GM12878 (cell line): Measurements from ENCODE around the gene CTNNBL1. TPM values are rescaled to one million over a fixed set of nuclear protein-coding genes. Genes with fewer than 3 reads are reported as not detected.

Source experiments
- ATAC-seq: fragments of 200-7000 bp; cut with Tn5 transposase; 3 replicates; pipeline ENCODE4 v1.9.1; 2020; ENCODE audit warnings: mild to moderate bottlenecking, moderate library complexity
- BruUV-seq: library from RNA; stranded (reverse); fragments of 400-500 nt; replicated peaks from 2 replicates; lab custom pipeline; 2021; lab: Mats Ljungman, UMichigan
- CTCF ChIA-PET: fragments of 300-600 bp; sonication (Branson Sonifier 250); formaldehyde crosslinking; extraction: SDS; loops from one replicate; lab custom pipeline; 2021; ENCODE audit warnings: inconsistent platforms; lab: Yijun Ruan, JAX
- POLR2A ChIA-PET: fragments of 350-600 bp; formaldehyde crosslinking; extraction: SDS; loops from one replicate; lab custom pipeline; 2021; ENCODE audit warnings: inconsistent platforms; lab: Charles Lee
- RAD21 ChIA-PET: fragments of 300-600 bp; sonication (Branson Sonifier 250); formaldehyde crosslinking; loops from one replicate; lab custom pipeline; 2023; ENCODE audit warnings: antibody characterized with exemption; ENCODE audit not compliant: unreplicated experiment; lab: Charles Lee
- SMC1A ChIA-PET: fragments of 300-600 bp; sonication (Branson Sonifier 250); formaldehyde crosslinking; loops from one replicate; lab custom pipeline; 2023; ENCODE audit not compliant: unreplicated experiment, uncharacterized antibody; lab: Charles Lee
- DNase-seq: peaks from one replicate; pipeline ENCODE4 v3.0.0-alpha.2; 2011; ENCODE audit warnings: low read depth, low spot score
- FAIRE-seq: peaks from 3 replicates; lab custom pipeline; 2011; peaks lifted over from hg19 to GRCh38; lab: Jason Lieb, UNC
- H2AFZ ChIP-seq: 2 replicates; pipeline ENCODE4 v1.6.0; 2011; ENCODE audit warnings: low read depth, low read length, control low read depth; ENCODE audit not compliant: control insufficient read depth
- H3K27ac ChIP-seq: 2 replicates; pipeline ENCODE4 v1.5.1; 2011; ENCODE audit warnings: control low read depth; ENCODE audit not compliant: control insufficient read depth, insufficient read depth
- H3K27me3 ChIP-seq, 2 experiments: replicated peaks in 1 of 2; 2 replicates each; pipeline versions ENCODE4 v1.6.0 to v1.6.1; 2011; ENCODE audit warnings: low read length in 1 of 2; ENCODE audit not compliant: control insufficient read depth in 2 of 2, insufficient read depth in 2 of 2
- H3K36me3 ChIP-seq, 2 experiments: 2 replicates each; pipeline ENCODE4 v1.5.1; 2011; ENCODE audit warnings: low read length in 1 of 2; ENCODE audit not compliant: control insufficient read depth in 2 of 2, insufficient read depth in 2 of 2
- H3K4me1 ChIP-seq: 2 replicates; pipeline ENCODE4 v1.6.1; 2011; ENCODE audit warnings: mild to moderate bottlenecking, low read length, moderate library complexity, mixed read lengths; ENCODE audit not compliant: control insufficient read depth, insufficient read depth
- H3K4me2 ChIP-seq: 2 replicates; pipeline ENCODE4 v1.6.0; 2011; ENCODE audit warnings: control low read depth; ENCODE audit not compliant: control insufficient read depth, insufficient read depth
- H3K4me3 ChIP-seq: fragments of 200-600 bp; sonication (generic); 2 replicates; pipeline ENCODE4 v1.5.1; 2016
- H3K79me2 ChIP-seq: 2 replicates; pipeline ENCODE4 v1.6.0; 2011; ENCODE audit warnings: low read length; ENCODE audit not compliant: control insufficient read depth, insufficient read depth
- H3K9ac ChIP-seq: 2 replicates; pipeline ENCODE4 v1.8.0; 2011; ENCODE audit warnings: low read length, control low read depth, mixed read lengths; ENCODE audit not compliant: control insufficient read depth, insufficient read depth
- H3K9me3 ChIP-seq: replicated peaks from 3 replicates; pipeline ENCODE4 v1.5.1; 2011; ENCODE audit warnings: mild to moderate bottlenecking, low read length; ENCODE audit not compliant: control insufficient read depth, insufficient read depth
- H4K20me1 ChIP-seq: 2 replicates; pipeline ENCODE4 v1.6.0; 2011; ENCODE audit not compliant: control insufficient read depth, insufficient read depth
- CHD1 ChIP-seq: IDR thresholded peaks from 2 replicates; pipeline ENCODE4 v1.6.1; 2012; ENCODE audit warnings: low read depth, low read length, improper control_type of control experiment
- CHD2 ChIP-seq: IDR thresholded peaks from 2 replicates; pipeline ENCODE4 v1.6.1; 2011; ENCODE audit warnings: low read depth, low read length, improper control_type of control experiment, borderline replicate concordance
- EGR1 ChIP-seq, 2 experiments: IDR thresholded peaks; 1 replicate in 1 of 2; 2 replicates in 1 of 2; pipeline ENCODE4 v1.6.1; 2011 to 2012; ENCODE audit warnings: low read depth in 2 of 2, low read length in 2 of 2, borderline replicate concordance in 1 of 2, mild to moderate bottlenecking in 1 of 2, moderate library complexity in 1 of 2
- EP300 ChIP-seq, 2 experiments: fragments of 150-350 bp in 1 of 2; IDR thresholded peaks; 2 replicates each; pipeline ENCODE4 v1.6.1; 2011 to 2012; ENCODE audit warnings: low read depth in 2 of 2, low read length in 2 of 2, borderline replicate concordance in 1 of 2, improper control_type of control experiment in 1 of 2, inconsistent platforms in 1 of 2; ENCODE audit not compliant: control insufficient read depth in 1 of 2
- FOS ChIP-seq: IDR thresholded peaks from 3 replicates; pipeline ENCODE4 v1.6.1; 2011; ENCODE audit warnings: borderline replicate concordance; ENCODE audit not compliant: insufficient read length; ENCODE audit errors: extremely low read depth
- GATAD2B ChIP-seq: fragments of 450-650 bp; conservative IDR thresholded peaks from 2 replicates; pipeline ENCODE4 v1.6.1; 2017; ENCODE audit warnings: low read depth, mild to moderate bottlenecking, moderate library complexity
- HCFC1 ChIP-seq: fragments of 150-350 bp; IDR thresholded peaks from 2 replicates; pipeline ENCODE4 v1.6.1; 2014; ENCODE audit warnings: low read length
- HDAC2 ChIP-seq: fragments of 200-600 bp; sonication (generic); IDR thresholded peaks from 2 replicates; pipeline ENCODE4 v1.6.1; 2017
- IKZF2 ChIP-seq, 2 experiments: fragments of 450-650 bp; IDR thresholded peaks; 2 replicates each; pipeline ENCODE4 v1.6.1; 2017; ENCODE audit warnings: mild to moderate bottlenecking in 2 of 2, moderate library complexity in 2 of 2
- MEF2B ChIP-seq: fragments of 450-650 bp; IDR thresholded peaks from 2 replicates; pipeline ENCODE4 v1.6.1; 2018; ENCODE audit warnings: mild to moderate bottlenecking, moderate library complexity; ENCODE audit not compliant: partially characterized antibody, poor library complexity, severe bottlenecking
- MLLT1 ChIP-seq: fragments of 450-650 bp; IDR thresholded peaks from 2 replicates; pipeline ENCODE4 v1.6.1; 2016; ENCODE audit warnings: mild to moderate bottlenecking
- RB1 ChIP-seq: fragments of 450-650 bp; formaldehyde crosslinking; IDR thresholded peaks from 2 replicates; pipeline ENCODE4 v1.6.1; 2017; ENCODE audit warnings: mild to moderate bottlenecking, borderline replicate concordance
- RFX5 ChIP-seq: IDR thresholded peaks from 2 replicates; pipeline ENCODE4 v1.6.1; 2011; ENCODE audit warnings: low read depth, low read length, improper control_type of control experiment
- SIX5 ChIP-seq: IDR thresholded peaks from 2 replicates; pipeline ENCODE4 v1.6.1; 2011; ENCODE audit warnings: mild to moderate bottlenecking, low read depth, low read length, moderate library complexity; ENCODE audit not compliant: severe bottlenecking
- SPI1 ChIP-seq: IDR thresholded peaks from 2 replicates; pipeline ENCODE4 v1.6.1; 2011; ENCODE audit warnings: low read depth, mild to moderate bottlenecking, low read length, moderate library complexity, borderline replicate concordance; ENCODE audit not compliant: insufficient read depth
- ZBTB40 ChIP-seq: fragments of 450-650 bp; IDR thresholded peaks from 2 replicates; pipeline ENCODE4 v1.6.1; 2016; ENCODE audit warnings: mild to moderate bottlenecking, moderate library complexity, borderline replicate concordance
- WGBS: methylation state at CpG from one replicate; pipeline ENCODE4 v1.1.6; 2016; ENCODE audit warnings: low lambda C conversion rate; ENCODE audit not compliant: insufficient replicate concordance, insufficient coverage; ENCODE audit errors: missing lambda C conversion rate; 5-methylcytosine and 5-hydroxymethylcytosine counted together
- in situ Hi-C: fragments of 300-500 bp; cut with MboI; formaldehyde crosslinking; loops from 9 replicates; pipeline ENCODE4 v1.14.3; 2018; ENCODE audit warnings: mixed read lengths
- intact Hi-C: fragments of 100-400 bp; cut with micrococcal nuclease; formaldehyde crosslinking; loops from one replicate; pipeline ENCODE4 v1.14.2; 2022; ENCODE audit not compliant: unreplicated experiment
- polyA plus RNA-seq, 11 experiments: library from polyadenylated mRNA; depleted of rRNA in 4 of 11; unstranded in 6 of 11; stranded (reverse) in 5 of 11; fragments of >200 nt; fragmentation: Nextera tagmentation in 4 of 11; fragmentation: Illumina TruSeq in 1 of 11; extraction: Ambion mirVana in 4 of 11; extraction: Trizol in 1 of 11; gene quantifications; 1 replicate in 1 of 11; 2 replicates in 10 of 11; pipeline versions ENCODE4 v1.2.1 to v1.2.3, GENCODE V29; 2011 to 2016; ENCODE audit warnings: inconsistent platforms in 2 of 11, missing spikeins in 2 of 11, low read depth in 1 of 11
- total RNA-seq, 4 experiments: library from RNA; depleted of rRNA in 3 of 4; stranded (reverse); fragments of >200 nt in 3 of 4; fragmentation: Illumina TruSeq in 1 of 4; extraction: Trizol in 1 of 4; gene quantifications; 2 replicates each; pipeline versions ENCODE4 v1.2.1 to v1.2.3, GENCODE V29; 2013 to 2021

Gene CTNNBL1
- total and polyA plus RNA-seq, 10 of the 15 experiments (the other 5 are each of a cell fraction or from before 2014, with no cell fraction given), result 43.1 to 102 (median 67.8) TPM

- Histone ChIP-seq H3K79me2 (no peaks in the 10 kb centered on the region), H3K9me3 (no peaks in the 10 kb centered on the region), H3K36me3 (no peaks in the 10 kb centered on the region), H2AFZ (no peak overlapping the region), H4K20me1 (no peaks in the 10 kb centered on the region)
- no peak for DNase-seq
- ATAC-seq, result no peak
- RAD21 ChIA-PET, result interaction anchor here (1.0 kb wide), 1 partner anchor 74 kb away, joined by 3 read pairs; no protein-coding TSS in a partner anchor
- 80% methylated on average over 5 of the region's 5 CpGs for WGBS
- intact Hi-C loops, result no loop called here
- no peak for TF ChIP-seq SPI1
- no peak for TF ChIP-seq MLLT1
- TF ChIP-seq ZBTB40, result no peak
- TF ChIP-seq HDAC2, result no peak
- no peak for TF ChIP-seq CHD1
- TF ChIP-seq CHD2, result no peak
- no peak for TF ChIP-seq FOS
- TF ChIP-seq EGR1 (IDR thresholded peaks at IDR 0.05; ENCODE audit: borderline replicate concordance in 1 of 2, low read depth in 2 of 2, low read length in 2 of 2), result no peak
- no peak for TF ChIP-seq GATAD2B
- TF ChIP-seq RB1, result no peak
- TF ChIP-seq MEF2B, result no peak
- no peak for TF ChIP-seq EP300 (IDR thresholded peaks at IDR 0.05; ENCODE audit: borderline replicate concordance in 1 of 2, control insufficient read depth in 1 of 2, low read depth in 2 of 2, low read length in 2 of 2)
- TF ChIP-seq IKZF2 (IDR thresholded peaks at IDR 0.05), result no peak
- TF ChIP-seq HCFC1, result no peak
- no peak for TF ChIP-seq SIX5
- TF ChIP-seq RFX5, result no peak
- TF ChIP-seq, all 136 proteins: peak for 0
- H3K27ac ChIP-seq, result no peak overlapping the region
- H3K9ac ChIP-seq, result no peak overlapping the region
- no peak for FAIRE-seq
- in situ Hi-C loops, result no loop called here
- H3K4me3 ChIP-seq, result no peak overlapping the region
- H3K27me3 ChIP-seq, result no peaks in the 10 kb centered on the region
- ChIA-PET SMC1A (interaction anchor here (1.4 to 2.9 kb wide), 3 partner anchors 13 to 73 kb away, joined by 3 to 12 read pairs (median 3); no protein-coding TSS in a partner anchor), POLR2A (interaction anchor here (0.7 kb wide), 1 partner anchor 18 kb away, joined by 3 read pairs; no protein-coding TSS in a partner anchor), CTCF (interaction anchor here (1.0 to 2.2 kb wide), 3 partner anchors 17 to 300 kb away, joined by 3 to 6 read pairs (median 3); no protein-coding TSS in a partner anchor)
- peaks cover 25% of the 10 kb centered on the region for H3K4me1 ChIP-seq
- no TSS peak for BruUV-seq
- no peak overlapping the region for H3K4me2 ChIP-seq
Measured at GRCh38 chr20:37919389-37920040, 225.7 kb downstream of the CTNNBL1 start.
